GM18873 (cell line): ENCODE results near the gene IGSF23.
"Not testable (repeated sequence)": the region's sequence is repeated elsewhere in the genome, so short reads cannot be mapped to it uniquely, and the experiment has no call there.

Source experiments
- ATAC-seq: cut with Tn5 transposase; IDR thresholded peaks from one replicate; pipeline ENCODE4 v1.9.1; 2021; ENCODE audit warnings: mild to moderate bottlenecking, moderate library complexity, moderate number of reproducible peaks; ENCODE audit not compliant: unreplicated experiment, low FRiP score

IGSF23 gene

GRCh38 chr19:44585371-44586133, 27.8 kb upstream of the IGSF23 start:
- ATAC-seq: no peak

DNA sequence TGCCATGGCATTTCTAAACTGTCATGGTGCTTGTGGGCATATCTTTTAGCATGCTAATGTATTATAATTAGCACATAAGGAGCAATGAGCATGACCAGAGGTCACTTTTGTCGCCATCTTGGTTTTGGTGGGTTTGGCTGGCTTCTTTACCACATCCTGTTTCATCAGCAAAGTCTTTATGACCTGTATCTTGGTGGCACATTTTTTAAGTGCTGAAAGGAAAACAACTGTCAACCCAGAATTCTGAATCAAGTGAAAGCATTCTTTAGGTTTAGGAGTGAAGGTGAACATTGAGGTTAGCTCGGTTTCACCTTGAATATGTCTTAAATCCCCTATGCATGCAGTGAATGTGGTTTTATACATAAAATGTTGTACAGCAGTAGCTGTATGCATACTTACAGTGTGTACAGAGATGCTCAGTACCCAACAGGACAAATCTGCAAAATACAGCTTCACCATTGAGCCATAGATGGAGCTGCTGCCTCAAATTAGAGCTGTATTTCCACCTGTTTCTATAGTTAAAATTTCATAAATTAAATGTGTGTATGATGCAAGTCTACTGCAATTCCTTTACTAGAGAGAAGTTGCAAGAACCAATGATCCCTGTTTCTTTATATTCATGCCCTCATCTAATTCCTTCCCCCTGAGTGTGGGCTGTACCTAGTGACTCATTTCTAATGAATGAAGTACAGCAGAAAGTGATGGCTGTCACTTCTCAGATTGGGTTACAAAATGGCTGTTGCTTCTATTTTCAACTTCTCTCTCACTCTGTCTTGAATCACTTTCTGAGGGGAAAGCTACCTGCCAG, 25.2 kb upstream of the IGSF23 start:
- ATAC-seq: no peak

DNA sequence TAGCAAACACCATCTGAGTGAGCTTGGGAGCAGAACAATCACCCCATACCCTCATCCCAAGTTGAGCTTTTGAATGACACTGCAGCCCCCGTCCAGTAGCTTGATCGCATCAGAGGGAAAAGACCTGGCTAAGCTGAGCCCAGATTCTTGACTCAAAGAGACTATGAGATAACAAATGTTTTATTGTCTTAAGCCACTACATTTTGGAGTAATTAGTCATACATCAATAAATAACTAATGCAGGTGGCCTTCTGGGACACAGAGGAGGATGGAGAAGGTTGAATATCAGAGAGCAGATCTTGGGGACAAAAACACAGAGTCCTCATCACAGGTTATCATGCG, 24.6 kb upstream of the IGSF23 start:
- ATAC-seq: no peak

GRCh38 chr19:44590245-44591059, 22.9 kb upstream of the IGSF23 start:
- ATAC-seq: no peak

- not testable (repeated sequence) for ATAC-seq
These were observed 21.9 kb upstream of the IGSF23 start for GRCh38 chr19:44591340-44591993.

DNA sequence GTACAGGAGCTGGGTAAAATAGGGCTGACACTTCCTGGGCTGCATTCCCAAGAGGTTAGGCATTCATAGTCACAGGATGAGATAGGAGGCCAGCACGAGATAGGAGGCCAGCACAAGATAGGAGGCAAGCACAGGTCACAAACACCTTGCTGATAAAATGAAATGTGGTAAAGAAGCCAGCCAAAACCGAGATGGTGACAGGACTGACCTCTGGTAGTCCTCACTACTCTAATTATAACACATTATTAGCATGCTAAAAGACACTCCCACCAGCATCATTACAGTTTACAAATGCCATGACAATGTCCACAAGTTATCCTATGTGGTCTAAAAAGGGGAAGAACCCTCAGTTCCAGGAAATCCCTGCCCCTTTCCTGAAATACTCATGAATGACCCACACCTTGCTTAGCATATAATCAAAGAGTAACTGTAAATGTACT, 20.9 kb upstream of the IGSF23 start:
- ATAC-seq: no peak

DNA sequence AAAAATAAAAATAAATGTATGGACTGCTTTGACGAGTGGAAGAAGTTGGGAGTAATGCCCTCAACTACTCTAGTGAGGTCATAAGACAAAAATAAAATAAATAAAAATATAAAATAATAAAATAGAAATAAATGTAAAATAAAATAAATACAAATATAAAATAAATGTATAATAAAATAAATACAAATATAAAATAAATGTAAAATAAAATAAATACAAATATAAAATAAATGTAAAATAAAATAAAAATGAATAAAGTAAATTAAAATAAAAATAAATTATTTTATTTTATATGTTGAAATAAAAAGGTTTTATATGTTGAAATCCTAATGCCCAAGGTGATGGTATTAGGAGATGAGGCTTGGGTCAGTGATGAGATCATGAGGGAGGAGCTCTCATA, 20.1 kb upstream of the IGSF23 start:
- ATAC-seq: no peak

- ATAC-seq: not testable (repeated sequence)
These were observed 19.5 kb upstream of the IGSF23 start for GRCh38 chr19:44593866-44594266.

- no peak for ATAC-seq
These were observed 16.8 kb upstream of the IGSF23 start for GRCh38 chr19:44596428-44597130.

GRCh38 chr19:44597131-44597491, 16.3 kb upstream of the IGSF23 start:
- ATAC-seq: no peak

DNA sequence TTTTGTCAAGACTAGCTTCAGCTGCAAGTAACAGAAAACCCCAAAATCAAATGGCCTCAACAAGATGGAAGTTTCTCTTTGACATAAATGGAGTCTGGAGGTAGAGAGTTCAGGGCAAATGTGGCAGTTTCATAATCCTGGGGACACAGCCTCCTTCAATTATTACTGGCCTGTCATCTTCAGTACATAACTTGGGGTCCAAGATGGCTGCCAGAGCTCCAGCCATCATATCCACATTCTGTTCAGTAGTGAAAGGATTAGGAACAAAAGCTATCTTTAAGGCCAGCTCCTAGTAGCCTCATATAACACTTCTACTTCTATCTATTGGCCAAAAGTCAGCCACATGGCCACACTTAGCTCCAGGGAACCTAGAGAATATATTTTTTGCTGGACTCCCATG, 15.0 kb upstream of the IGSF23 start:
- ATAC-seq: no peak

DNA sequence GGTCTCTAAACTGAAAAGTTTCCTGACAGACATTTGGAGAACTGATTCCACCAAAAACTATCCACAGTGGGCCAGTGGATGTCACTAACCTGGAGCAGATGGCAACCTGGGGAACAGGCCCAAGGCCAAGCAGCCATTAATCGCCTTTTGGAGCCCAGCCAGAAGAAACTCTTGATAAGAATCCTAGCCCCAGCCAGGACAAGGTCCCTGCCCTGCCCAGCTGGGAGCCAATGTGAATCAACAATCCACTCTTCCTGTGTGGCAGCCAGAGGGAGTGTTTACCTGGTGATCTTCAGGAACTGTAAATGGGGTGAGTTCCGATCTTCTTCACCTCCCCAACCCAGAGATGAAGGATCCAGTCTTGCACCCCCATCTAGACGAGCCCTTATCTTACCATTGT, 14.5 kb upstream of the IGSF23 start:
- no peak for ATAC-seq

DNA sequence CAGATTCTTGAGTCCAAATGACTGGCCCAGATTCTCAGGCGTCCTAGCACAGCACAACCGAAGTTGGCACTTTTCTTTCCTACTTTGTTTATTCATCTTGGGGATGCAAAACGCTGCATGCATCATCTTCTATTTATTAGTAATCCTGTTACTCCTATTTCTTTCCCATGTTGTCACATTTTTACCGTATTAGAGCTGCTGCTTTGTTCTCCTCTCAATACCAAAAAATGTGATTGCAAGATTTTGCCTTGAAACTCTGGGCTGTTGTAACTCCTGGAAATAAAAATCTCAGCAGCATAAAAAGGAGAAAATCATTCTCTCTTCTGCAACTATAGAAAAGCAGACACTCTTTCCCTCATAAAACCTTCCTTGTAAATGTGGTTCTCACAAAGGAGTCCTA, 12.9 kb upstream of the IGSF23 start:
- ATAC-seq: no peak

DNA sequence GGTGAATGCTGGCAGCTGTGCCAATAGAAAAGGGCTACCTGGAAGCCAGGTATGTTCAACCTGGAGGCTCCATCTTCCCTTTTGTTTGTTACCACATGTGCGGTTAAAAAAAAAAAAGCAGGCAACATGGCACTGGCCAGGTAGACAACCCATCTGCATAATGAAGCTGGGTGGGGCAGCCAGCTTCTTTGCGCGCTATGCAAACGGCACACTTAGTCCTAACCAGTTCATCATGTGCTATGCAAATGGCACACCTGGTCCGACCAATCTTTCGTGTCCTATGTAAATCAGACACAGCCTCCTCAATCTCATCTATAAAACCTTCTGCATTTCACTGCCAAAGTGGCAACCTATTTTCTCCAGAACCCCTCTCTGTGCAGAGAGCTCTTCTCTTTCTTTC, 11.3 kb upstream of the IGSF23 start:
- ATAC-seq: no peak

DNA sequence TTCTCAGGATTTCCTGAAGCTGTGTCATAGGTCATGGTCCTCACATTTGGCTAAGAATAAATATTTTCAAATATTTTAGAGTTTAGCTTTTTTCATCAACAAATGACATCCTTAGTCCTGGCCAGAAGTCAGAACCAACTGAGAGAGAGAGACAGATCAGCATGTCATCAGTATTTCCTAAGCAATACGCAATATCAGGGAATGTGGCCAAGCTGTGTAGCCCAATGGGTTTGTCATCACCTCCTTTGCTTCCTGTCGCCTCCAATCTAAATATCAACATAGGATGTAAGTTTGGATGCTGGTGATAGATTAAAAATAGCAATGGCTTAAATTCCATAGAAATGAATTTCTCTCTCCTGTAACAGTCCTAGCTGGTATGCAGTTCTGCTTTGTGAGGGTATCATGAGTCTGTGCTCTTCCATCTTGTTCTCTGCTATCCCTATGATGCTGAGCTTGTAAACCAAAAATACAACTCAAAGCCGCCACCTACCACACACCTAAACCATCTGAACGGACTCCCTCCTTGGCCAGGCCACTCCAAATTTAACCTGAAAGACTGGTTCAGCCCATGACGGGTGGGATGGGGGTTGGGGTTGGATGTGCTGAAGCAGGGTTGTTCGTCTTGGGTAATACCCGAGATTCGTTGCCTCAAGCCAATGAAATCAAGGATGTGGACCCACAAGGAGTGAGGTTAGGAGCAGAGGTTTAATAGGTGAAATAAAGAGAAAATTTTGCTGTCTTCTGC, 10.0 kb upstream of the IGSF23 start:
- ATAC-seq: no peak

- ATAC-seq: no peak
These were observed 9.1 kb upstream of the IGSF23 start for GRCh38 chr19:44604241-44604640.

DNA sequence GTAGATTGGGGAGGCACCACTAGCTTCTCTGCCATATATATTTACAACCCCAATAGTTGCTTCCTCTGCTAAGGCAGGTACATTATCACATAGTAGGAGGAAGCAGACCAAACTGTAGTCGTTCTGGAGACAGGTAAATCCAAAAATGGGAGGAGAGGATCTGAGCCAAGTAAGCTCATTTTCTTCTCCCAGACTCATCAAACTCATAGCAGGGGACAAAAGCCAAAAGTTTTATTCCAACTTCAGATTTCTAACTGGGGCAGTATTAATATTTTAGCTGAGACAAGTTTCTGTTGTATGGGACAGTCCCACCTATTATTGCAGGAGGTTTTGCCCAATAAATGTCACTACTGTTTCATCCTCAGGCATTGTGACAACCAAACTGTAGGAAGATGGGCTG, 7.8 kb upstream of the IGSF23 start:
- ATAC-seq: no peak

DNA sequence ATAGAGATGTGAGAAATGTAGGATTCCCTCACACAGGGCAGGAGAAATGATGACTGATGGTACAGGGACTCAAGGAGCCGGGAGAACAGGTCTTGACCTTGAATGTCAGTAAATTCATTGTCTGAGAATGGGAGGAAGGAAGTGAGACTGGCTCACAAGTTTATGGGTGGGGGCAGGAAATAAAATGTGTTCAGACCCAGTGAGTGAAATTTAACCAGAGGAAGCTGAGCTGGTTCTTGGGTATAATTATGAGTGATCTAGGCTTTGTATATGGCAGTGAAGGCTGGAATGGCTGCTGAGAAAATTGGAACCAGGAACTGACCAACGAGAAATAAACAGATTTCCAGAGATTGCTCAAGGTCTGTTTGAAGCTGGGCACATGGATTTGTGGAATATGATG, 6.3 kb upstream of the IGSF23 start:
- no peak for ATAC-seq

- ATAC-seq: no peak
These were observed 5.4 kb upstream of the IGSF23 start for GRCh38 chr19:44607917-44608316.
